Measurements from ENCODE around the gene IRAK1. TPM values are rescaled to one million over a fixed set of nuclear protein-coding genes. Genes with fewer than 3 reads are reported as not detected.

IRAK1 gene
- total RNA-seq, 2 donors from 2014 or later = 61.1 to 73.9 TPM

DNA sequence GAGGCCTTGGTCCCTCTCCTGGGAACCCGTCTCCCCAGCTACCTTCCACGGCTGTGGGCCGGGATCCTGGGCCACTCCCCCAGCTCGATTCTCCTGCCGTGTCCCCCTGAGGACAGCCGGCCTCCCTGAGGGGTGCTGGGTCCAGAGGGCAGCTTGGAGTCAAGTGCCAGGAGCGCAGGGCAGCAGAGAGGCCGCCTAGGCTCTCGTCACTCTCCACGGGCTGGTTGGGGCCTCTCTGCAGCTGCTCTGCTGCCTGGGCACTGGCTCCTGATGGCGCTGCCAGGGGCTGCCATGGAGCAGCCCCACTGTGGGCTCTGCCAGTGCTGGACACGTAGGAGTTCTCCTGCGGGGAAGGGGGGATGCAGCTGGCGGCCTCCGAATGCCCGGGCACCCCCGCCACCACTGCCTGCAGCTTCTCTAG is 6.7 kb downstream of the IRAK1 start:
- Histone ChIP-seq H3K9me3 (ENCODE audit: control insufficient read depth, low read length) (no peaks in the 10 kb centered on the region), H3K4me1 (ENCODE audit: control insufficient read depth, insufficient read depth, low read length) (no peaks in the 10 kb centered on the region), H3K9ac (ENCODE audit: extremely low read depth, low read length, poor library complexity, severe bottlenecking) (no peak overlapping the region), H3K27me3 (ENCODE audit: control insufficient read depth, insufficient read depth, low read length, poor library complexity, severe bottlenecking) (no peaks in the 10 kb centered on the region), H3K36me3 (ENCODE audit: control insufficient read depth, insufficient read depth, low read length) (no peaks in the 10 kb centered on the region), H3K4me3 (ENCODE audit: low read length) (no peak overlapping the region), H3K27ac (ENCODE audit: low read depth, low read length) (no peak overlapping the region)
- no peaks in the 10 kb centered on the region for H3K4me1 Mint-ChIP-seq
- DNase-seq = no peak
- H3K4me3 Mint-ChIP-seq = no peak overlapping the region
- WGBS, 2 experiments (ENCODE audit: insufficient coverage in 1 of 2, insufficient read length in 1 of 2) = 86 to 93% methylated on average over 3 to 16 of the region's 17 CpGs
- H3K27me3 Mint-ChIP-seq (ENCODE audit: insufficient read depth) = no peaks in the 10 kb centered on the region
- TF ChIP-seq, protein P1, sequence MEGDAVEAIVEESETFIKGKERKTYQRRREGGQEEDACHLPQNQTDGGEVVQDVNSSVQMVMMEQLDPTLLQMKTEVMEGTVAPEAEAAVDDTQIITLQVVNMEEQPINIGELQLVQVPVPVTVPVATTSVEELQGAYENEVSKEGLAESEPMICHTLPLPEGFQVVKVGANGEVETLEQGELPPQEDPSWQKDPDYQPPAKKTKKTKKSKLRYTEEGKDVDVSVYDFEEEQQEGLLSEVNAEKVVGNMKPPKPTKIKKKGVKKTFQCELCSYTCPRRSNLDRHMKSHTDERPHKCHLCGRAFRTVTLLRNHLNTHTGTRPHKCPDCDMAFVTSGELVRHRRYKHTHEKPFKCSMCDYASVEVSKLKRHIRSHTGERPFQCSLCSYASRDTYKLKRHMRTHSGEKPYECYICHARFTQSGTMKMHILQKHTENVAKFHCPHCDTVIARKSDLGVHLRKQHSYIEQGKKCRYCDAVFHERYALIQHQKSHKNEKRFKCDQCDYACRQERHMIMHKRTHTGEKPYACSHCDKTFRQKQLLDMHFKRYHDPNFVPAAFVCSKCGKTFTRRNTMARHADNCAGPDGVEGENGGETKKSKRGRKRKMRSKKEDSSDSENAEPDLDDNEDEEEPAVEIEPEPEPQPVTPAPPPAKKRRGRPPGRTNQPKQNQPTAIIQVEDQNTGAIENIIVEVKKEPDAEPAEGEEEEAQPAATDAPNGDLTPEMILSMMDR (conservative IDR thresholded peaks at IDR 0.05) = no peak
- peaks cover 69% of the 10 kb centered on the region for H3K9me3 Mint-ChIP-seq
- H3K27ac Mint-ChIP-seq = no peak overlapping the region
- peaks cover 27% of the 10 kb centered on the region for H3K36me3 Mint-ChIP-seq (ENCODE audit: low read depth)

DNA sequence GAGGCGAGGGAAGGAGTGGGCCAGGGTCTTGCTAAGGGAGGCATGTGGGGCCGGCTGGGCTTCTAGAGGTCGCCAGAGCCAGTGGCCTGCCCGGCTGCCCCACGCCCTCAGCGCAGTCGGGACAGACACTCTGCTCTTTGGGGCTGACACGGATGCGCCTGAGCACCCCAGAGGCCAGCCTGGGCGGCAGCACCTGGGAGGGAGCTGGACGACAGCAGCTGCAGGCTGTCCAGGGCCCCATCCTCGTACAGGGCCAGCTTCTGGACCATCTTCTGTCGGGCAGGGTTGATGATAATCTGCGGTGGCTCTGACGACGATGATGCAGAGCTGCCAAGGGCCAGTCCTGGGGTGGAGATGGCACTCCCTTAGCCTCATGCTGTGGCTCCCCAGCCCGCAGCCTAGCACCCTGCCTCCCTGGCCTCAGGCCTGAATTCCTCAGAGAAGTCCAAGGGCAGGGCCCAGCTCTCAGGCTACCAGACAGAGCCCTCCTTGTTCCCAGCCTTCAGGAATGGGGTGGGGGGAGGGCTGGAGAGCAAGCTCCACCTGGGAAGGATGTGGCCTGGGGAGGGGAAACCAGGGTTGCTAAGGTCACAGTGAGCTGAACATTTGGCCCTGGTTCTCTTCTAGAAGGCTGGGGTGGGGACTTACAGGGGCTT is 7.2 kb downstream of the IRAK1 start:
- Mint-ChIP-seq H3K27me3 (ENCODE audit: insufficient read depth) (no peaks in the 10 kb centered on the region), H3K27ac (no peak overlapping the region), H3K4me1 (no peaks in the 10 kb centered on the region), H3K9me3 (peaks cover 71% of the 10 kb centered on the region), H3K36me3 (ENCODE audit: low read depth) (peaks cover 28% of the 10 kb centered on the region), H3K4me3 (no peak overlapping the region)
- TF ChIP-seq, protein P1 (conservative IDR thresholded peaks at IDR 0.05) = no peak
- Histone ChIP-seq H3K36me3 (ENCODE audit: control insufficient read depth, insufficient read depth, low read length) (no peaks in the 10 kb centered on the region), H3K27ac (ENCODE audit: low read depth, low read length) (no peak overlapping the region), H3K4me1 (ENCODE audit: control insufficient read depth, insufficient read depth, low read length) (no peaks in the 10 kb centered on the region), H3K4me3 (ENCODE audit: low read length) (no peak overlapping the region), H3K9ac (ENCODE audit: extremely low read depth, low read length, poor library complexity, severe bottlenecking) (no peak overlapping the region), H3K9me3 (ENCODE audit: control insufficient read depth, low read length) (no peaks in the 10 kb centered on the region), H3K27me3 (ENCODE audit: control insufficient read depth, insufficient read depth, low read length, poor library complexity, severe bottlenecking) (no peaks in the 10 kb centered on the region)
- DNase-seq = no peak
- 87 to 98% methylated on average over 7 to 17 of the region's 17 CpGs for WGBS, 2 experiments (ENCODE audit: insufficient coverage in 1 of 2, insufficient read length in 1 of 2)

DNA sequence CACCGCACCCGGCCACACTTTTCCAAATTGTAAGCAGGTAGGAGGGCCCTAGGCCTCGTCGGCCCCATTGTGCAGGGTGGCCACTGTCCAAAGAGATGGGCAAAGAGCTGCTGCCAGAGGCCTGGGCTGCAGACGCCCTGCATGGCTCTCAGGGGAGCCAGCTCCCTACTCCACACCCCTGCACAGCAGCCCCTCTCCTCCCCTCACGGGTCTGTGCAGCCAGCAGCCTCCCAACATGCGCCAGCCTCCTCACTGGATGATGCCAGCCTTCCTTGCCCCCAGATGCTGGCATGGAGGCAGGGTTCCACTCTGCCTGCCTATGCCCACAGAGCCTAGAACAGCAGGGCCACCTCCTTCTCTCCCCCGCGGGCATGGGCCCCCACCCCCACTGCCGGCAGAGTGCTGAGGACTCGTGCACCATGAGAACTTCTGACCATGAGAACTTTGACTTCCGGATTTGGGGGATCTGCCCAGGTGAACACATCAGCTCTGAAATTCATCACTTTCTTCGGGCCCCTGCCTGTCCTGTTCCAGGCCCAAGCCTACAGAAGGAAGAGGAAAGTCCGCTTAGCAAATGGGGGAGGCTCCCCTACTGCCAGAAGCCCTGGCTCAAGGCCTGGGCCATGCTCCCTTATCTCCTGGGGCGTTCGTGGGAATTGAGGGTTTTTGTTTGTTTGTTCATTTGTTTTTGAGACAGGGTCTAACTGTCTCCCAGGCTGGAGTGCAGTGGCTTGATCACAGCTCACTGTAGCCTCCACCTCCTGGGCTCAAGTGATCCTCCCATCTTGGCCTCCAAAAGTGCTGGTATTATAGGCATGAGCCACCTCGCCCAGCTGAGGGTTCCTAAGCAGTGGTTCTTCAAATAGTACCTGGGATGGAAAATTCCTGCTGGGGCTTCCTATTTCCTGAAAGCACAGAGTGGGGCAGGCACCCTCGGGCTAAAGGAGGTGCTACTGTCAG is 8.0 kb downstream of the IRAK1 start:
- 93 to 100% methylated on average over 4 to 17 of the region's 18 CpGs for WGBS, 2 experiments (ENCODE audit: insufficient coverage in 1 of 2, insufficient read length in 1 of 2)
- no peak overlapping the region for H3K9ac ChIP-seq (ENCODE audit: extremely low read depth, low read length, poor library complexity, severe bottlenecking)
- TF ChIP-seq, protein P1 (conservative IDR thresholded peaks at IDR 0.05) = no peak

More for the DNA sequence above, 8.0 kb downstream of the IRAK1 start:
- Histone ChIP-seq H3K4me3 (ENCODE audit: low read length) (no peak overlapping the region), H3K4me1 (ENCODE audit: control insufficient read depth, insufficient read depth, low read length) (no peaks in the 10 kb centered on the region), H3K36me3 (ENCODE audit: control insufficient read depth, insufficient read depth, low read length) (no peaks in the 10 kb centered on the region), H3K27ac (ENCODE audit: low read depth, low read length) (no peak overlapping the region), H3K27me3 (ENCODE audit: control insufficient read depth, insufficient read depth, low read length, poor library complexity, severe bottlenecking) (no peaks in the 10 kb centered on the region), H3K9me3 (ENCODE audit: control insufficient read depth, low read length) (no peaks in the 10 kb centered on the region)
- no peak overlapping the region for H3K4me3 Mint-ChIP-seq
- no peak overlapping the region for H3K27ac Mint-ChIP-seq
- peaks cover 28% of the 10 kb centered on the region for H3K36me3 Mint-ChIP-seq (ENCODE audit: low read depth)
- DNase-seq = no peak
- peaks cover 72% of the 10 kb centered on the region for H3K9me3 Mint-ChIP-seq
- H3K27me3 Mint-ChIP-seq (ENCODE audit: insufficient read depth) = no peaks in the 10 kb centered on the region
- H3K4me1 Mint-ChIP-seq = no peaks in the 10 kb centered on the region
